HepG2 (cell line): ENCODE measurements around the gene CBX2. TPM values are rescaled to one million over a fixed set of nuclear protein-coding genes. Genes with fewer than 3 reads are reported as not detected.

Source experiments
- CHD2 ChIP-seq: IDR thresholded peaks from 2 replicates; pipeline ENCODE4 v1.6.1; 2011; ENCODE audit warnings: low read depth, low read length, improper control_type of control experiment
- SCMH1 ChIP-seq: sonication (generic); formaldehyde crosslinking; IDR thresholded peaks from 2 replicates; pipeline ENCODE4 v1.9.0; 2021; ENCODE audit warnings: missing genetic modification reagents, mild to moderate bottlenecking, borderline replicate concordance
- TBX3 ChIP-seq: fragments of 450-650 bp; IDR thresholded peaks from 2 replicates; pipeline ENCODE4 v1.6.1; 2017; ENCODE audit warnings: antibody characterized with exemption, mild to moderate bottlenecking, inconsistent platforms, borderline replicate concordance
- ZNF138 ChIP-seq: sonication (generic); formaldehyde crosslinking; IDR thresholded peaks from 2 replicates; pipeline ENCODE4 v1.5.0; 2020; ENCODE audit warnings: mild to moderate bottlenecking, low read depth, missing genetic modification reagents
- polyA plus RNA-seq, 8 experiments: library from polyadenylated mRNA; depleted of rRNA in 3 of 8; stranded (reverse) in 7 of 8; unstranded in 1 of 8; fragments of >200 nt; fragmentation: Illumina TruSeq in 4 of 8; extraction: Trizol in 4 of 8; gene quantifications; 2 replicates each; pipeline versions ENCODE4 v1.2.1 to v1.2.3, GENCODE V29; 2011 to 2016; ENCODE audit warnings: low read depth in 4 of 8, missing spikeins in 1 of 8, mixed read lengths in 1 of 8; ENCODE audit not compliant: insufficient read depth in 1 of 8
- total RNA-seq, 5 experiments: library from RNA; depleted of rRNA; stranded (reverse); fragments of >200 nt; fragmentation: Illumina TruSeq; extraction: Trizol; gene quantifications; 2 replicates each; pipeline ENCODE4 v1.2.3, GENCODE V29; 2016; ENCODE audit warnings: low read depth in 1 of 5
- TF ChIP-seq, protein P1 (sequence below): sonication (generic); formaldehyde crosslinking; IDR thresholded peaks from 2 replicates; pipeline ENCODE4 v1.8.0; 2022; ENCODE audit warnings: missing genetic modification reagents, low read depth, mild to moderate bottlenecking, borderline replicate concordance
- TF ChIP-seq, protein P2 (sequence below): sonication (generic); formaldehyde crosslinking; conservative IDR thresholded peaks from 2 replicates; pipeline ENCODE4 v1.8.0; 2022; ENCODE audit warnings: mild to moderate bottlenecking, moderate library complexity, missing genetic modification reagents
- TF ChIP-seq, protein P3 (sequence below): IDR thresholded peaks from 2 replicates; pipeline ENCODE4 v1.6.1; 2016; ENCODE audit warnings: low read depth, control low read depth
- TF ChIP-seq, protein P4 (sequence below): sonication (generic); formaldehyde crosslinking; IDR thresholded peaks from 2 replicates; pipeline ENCODE4 v1.8.1; 2023; ENCODE audit warnings: mild to moderate bottlenecking, moderate library complexity, missing genetic modification reagents
- TF ChIP-seq, protein P5 (sequence below): sonication (generic); formaldehyde crosslinking; IDR thresholded peaks from 2 replicates; pipeline ENCODE4 v1.4.0; 2020; ENCODE audit warnings: missing genetic modification reagents
- TF ChIP-seq, protein P6 (sequence below): IDR thresholded peaks from 2 replicates; pipeline ENCODE4 v1.6.1; 2016; ENCODE audit warnings: mild to moderate bottlenecking

The CBX2 gene
- total and polyA plus RNA-seq, 2 of the 13 experiments (the other 11 are each of a cell fraction or from before 2014, with no cell fraction given): 14.5 to 31.1 TPM

DNA sequence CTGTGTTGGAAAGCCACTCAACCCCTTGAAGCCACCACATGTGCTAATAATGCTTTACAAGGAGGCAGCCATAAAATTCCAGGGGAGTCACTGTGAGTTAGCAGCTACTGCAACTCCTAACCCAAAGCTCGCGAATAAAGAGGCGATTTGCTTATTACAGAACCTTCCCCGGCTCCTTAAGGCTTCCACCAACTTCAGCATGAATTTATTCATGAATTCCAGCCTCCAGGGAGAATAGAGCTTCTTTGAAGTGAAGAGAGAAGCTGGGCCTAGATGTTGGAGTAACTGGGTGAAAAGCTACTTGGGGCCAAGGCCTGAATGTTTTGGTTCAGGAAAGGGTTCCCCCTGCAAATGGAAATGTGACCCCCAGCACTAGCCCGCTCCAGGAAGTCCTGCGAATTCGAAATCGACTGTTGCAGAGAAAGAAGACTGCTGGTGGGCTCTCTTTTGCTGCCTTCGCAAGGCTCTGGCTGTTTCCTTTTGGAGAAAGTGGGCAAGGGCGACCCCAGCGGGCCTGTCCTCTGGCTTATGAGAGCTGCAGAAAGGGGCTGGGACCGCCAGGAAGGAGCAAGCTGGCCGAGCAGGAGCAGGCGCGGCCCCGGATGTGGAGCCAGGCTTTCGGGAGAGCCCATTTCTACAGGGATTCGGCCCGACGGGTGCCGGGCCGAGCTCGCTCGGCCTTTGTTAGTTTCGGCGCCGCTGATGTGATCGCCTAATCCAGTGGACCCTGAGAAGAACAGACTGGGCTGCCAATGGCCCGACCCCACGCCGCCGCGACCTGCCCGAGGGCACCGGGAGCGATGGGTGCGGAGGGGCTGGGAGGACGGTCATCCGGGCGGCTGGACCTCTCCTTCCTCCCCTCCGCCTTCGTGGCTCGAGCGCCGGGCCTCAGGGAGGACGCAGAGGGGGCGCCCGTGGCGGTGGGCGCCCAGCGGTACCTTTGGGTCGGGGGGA lies 11.3 kb downstream of the CBX2 start (continued):
- TF ChIP-seq, protein P1, sequence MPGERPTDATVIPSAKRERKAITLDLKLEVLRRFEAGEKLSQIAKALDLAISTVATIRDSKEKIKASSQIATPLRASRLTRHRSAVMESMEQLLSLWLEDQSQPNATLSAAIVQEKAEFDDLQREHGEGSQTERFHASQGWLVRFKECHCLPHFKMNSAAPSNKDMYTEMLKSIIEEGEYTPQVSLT (CRISPR knock-in tag): no peak
- TF ChIP-seq, protein P2, sequence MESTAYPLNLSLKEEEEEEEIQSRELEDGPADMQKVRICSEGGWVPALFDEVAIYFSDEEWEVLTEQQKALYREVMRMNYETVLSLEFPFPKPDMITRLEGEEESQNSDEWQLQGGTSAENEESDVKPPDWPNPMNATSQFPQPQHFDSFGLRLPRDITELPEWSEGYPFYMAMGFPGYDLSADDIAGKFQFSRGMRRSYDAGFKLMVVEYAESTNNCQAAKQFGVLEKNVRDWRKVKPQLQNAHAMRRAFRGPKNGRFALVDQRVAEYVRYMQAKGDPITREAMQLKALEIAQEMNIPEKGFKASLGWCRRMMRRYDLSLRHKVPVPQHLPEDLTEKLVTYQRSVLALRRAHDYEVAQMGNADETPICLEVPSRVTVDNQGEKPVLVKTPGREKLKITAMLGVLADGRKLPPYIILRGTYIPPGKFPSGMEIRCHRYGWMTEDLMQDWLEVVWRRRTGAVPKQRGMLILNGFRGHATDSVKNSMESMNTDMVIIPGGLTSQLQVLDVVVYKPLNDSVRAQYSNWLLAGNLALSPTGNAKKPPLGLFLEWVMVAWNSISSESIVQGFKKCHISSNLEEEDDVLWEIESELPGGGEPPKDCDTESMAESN (CRISPR knock-in tag): no peak
- TF ChIP-seq SCMH1 (CRISPR knock-in tag) (no peak), ZNF138 (CRISPR knock-in tag) (no peak), CHD2 (no peak), TBX3 (no peak)
- TF ChIP-seq, protein P3, sequence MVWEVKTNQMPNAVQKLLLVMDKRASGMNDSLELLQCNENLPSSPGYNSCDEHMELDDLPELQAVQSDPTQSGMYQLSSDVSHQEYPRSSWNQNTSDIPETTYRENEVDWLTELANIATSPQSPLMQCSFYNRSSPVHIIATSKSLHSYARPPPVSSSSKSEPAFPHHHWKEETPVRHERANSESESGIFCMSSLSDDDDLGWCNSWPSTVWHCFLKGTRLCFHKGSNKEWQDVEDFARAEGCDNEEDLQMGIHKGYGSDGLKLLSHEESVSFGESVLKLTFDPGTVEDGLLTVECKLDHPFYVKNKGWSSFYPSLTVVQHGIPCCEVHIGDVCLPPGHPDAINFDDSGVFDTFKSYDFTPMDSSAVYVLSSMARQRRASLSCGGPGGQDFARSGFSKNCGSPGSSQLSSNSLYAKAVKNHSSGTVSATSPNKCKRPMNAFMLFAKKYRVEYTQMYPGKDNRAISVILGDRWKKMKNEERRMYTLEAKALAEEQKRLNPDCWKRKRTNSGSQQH (CRISPR knock-in tag): no peak
- TF ChIP-seq, protein P4, sequence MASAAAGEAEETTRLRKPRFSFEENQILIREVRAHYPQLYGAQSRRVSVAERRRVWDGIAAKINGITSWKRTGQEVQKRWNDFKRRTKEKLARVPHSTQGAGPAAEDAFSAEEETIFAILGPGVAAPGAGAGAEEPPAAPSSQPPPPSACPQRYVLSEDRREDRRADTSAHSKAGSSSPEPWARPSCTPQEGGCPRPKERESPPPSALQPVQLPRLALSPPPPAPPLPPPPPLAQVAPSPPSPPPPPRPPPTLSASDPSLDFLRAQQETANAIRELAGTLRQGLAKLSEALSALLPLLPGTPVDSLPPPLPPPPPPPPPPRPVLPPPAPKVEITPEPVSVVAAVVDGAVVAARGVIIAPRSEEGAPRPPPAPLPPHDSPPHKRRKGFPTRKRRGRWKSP: no peak; the same call in 1 of the 2 replicates
- TF ChIP-seq, protein P5, sequence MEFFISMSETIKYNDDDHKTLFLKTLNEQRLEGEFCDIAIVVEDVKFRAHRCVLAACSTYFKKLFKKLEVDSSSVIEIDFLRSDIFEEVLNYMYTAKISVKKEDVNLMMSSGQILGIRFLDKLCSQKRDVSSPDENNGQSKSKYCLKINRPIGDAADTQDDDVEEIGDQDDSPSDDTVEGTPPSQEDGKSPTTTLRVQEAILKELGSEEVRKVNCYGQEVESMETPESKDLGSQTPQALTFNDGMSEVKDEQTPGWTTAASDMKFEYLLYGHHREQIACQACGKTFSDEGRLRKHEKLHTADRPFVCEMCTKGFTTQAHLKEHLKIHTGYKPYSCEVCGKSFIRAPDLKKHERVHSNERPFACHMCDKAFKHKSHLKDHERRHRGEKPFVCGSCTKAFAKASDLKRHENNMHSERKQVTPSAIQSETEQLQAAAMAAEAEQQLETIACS (CRISPR knock-in tag): no peak
- TF ChIP-seq, protein P6, sequence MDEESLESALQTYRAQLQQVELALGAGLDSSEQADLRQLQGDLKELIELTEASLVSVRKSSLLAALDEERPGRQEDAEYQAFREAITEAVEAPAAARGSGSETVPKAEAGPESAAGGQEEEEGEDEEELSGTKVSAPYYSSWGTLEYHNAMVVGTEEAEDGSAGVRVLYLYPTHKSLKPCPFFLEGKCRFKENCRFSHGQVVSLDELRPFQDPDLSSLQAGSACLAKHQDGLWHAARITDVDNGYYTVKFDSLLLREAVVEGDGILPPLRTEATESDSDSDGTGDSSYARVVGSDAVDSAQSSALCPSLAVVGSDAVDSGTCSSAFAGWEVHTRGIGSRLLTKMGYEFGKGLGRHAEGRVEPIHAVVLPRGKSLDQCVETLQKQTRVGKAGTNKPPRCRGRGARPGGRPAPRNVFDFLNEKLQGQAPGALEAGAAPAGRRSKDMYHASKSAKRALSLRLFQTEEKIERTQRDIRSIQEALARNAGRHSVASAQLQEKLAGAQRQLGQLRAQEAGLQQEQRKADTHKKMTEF (CRISPR knock-in tag): no peak
- TF ChIP-seq, all 625 proteins: peak for 43
